ENCODE data around the gene SNAP25. TPM values are rescaled to one million over a fixed set of nuclear protein-coding genes. Genes with fewer than 3 reads are reported as not detected.
A peak's percentile ranks its signal among the peaks of the same experiment; 100 is the strongest.

The SNAP25 gene
- total RNA-seq, 1 donor from 2014 or later = 0.43 TPM

DNA sequence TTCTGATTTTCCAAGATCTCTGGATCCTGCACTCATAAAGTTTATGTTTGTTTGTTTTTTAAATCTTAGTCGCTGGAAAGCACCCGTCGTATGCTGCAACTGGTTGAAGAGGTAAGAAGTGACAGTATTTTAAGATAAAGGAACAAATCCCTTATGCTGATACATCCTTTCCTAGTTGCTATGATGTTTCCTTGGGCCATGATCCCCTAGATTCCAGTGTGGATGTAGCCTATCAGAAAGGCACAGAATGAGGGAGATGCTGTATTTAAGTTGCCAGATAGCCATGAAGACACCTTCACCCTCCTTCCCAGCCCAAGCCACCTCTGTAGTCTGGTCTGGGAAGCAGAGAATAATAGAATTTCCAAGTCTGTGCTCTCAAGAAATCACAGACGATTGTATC lies 59.0 kb downstream of the SNAP25 start:
- intact Hi-C loops (cut with DNase I) = no loop called here
- no peak overlapping the region for H3K27ac ChIP-seq
- DNase-seq (ENCODE audit: low spot score in 2 of 2) = no peak
- no peak overlapping the region for H3K4me3 ChIP-seq
- H3K4me1 ChIP-seq = peaks cover 6 to 11% of the 10 kb centered on the region in 2 donors
- no peaks in the 10 kb centered on the region for H3K27me3 ChIP-seq
- no peaks in the 10 kb centered on the region for H3K9me3 ChIP-seq
- H3K36me3 ChIP-seq = no peaks in the 10 kb centered on the region
- TF ChIP-seq, protein P1, sequence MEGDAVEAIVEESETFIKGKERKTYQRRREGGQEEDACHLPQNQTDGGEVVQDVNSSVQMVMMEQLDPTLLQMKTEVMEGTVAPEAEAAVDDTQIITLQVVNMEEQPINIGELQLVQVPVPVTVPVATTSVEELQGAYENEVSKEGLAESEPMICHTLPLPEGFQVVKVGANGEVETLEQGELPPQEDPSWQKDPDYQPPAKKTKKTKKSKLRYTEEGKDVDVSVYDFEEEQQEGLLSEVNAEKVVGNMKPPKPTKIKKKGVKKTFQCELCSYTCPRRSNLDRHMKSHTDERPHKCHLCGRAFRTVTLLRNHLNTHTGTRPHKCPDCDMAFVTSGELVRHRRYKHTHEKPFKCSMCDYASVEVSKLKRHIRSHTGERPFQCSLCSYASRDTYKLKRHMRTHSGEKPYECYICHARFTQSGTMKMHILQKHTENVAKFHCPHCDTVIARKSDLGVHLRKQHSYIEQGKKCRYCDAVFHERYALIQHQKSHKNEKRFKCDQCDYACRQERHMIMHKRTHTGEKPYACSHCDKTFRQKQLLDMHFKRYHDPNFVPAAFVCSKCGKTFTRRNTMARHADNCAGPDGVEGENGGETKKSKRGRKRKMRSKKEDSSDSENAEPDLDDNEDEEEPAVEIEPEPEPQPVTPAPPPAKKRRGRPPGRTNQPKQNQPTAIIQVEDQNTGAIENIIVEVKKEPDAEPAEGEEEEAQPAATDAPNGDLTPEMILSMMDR (IDR thresholded peaks at IDR 0.05) = no peak

DNA sequence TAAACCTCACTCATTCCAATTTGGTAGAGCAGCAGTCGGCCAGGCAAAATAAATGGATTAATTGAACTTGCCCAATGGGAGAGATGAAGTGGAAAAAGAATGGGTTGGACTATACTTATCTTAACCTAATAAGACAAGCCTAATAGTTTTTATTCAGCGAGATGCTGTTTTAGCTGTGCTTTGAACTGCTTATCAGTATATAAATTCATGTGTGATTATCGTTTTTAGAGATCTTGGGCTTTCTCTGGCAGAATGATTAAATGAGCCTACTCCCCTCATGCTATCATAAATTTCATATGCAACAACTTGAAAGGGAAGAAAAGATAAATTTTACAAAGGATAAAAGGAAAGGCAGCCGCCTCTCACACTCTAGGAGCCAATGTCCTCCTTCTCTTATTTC lies 59.8 kb downstream of the SNAP25 start:
- H3K4me1 ChIP-seq = peaks cover 6 to 15% of the 10 kb centered on the region in 2 donors
- TF ChIP-seq, protein P1 (IDR thresholded peaks at IDR 0.05) = no peak
- no peak overlapping the region for H3K27ac ChIP-seq

DNA sequence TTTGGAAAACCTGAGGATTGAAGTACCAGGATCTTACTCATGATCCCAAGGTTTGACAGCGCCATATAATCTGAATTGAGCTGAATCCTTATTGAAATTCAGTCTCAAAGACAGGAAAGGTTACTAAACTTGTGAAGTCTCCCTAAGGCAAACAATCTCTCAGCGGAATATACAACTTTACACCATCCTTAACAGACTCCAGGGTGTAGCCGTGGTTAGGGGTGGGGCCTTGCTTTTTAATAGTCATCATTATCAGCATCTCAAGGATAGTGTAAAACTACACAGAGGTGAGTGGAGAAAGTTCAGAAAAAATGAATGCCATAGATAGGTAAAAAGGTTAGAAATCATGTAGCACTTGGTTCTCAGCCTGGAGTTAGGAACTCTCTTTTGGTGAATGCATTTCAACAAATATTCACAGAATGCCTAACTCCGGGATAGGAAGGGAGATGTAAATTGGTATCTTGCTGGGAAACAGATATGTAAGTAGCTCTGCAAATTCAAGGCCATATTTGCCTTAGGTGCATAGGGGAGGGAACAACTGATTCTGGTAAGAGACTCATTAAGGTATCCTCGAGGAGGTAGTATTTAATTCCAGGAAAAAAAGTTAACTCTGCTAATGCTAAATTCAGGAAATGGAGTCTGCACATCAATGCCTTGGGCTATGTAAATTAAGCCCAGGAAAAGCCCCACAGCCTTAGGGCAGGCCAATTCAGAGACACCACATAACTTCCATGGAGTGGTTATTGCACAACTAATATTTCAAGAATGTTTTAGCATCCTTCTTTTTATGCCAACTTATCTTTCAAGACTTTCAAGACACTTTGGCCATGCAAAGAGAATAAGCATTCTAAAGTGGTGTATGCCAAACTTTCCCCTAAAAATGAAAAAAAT lies 61.6 kb downstream of the SNAP25 start:
- Histone ChIP-seq H3K27ac (peak overlapping the region; percentile 44 to 54), H3K4me3 (peak overlapping the region; percentile 7 to 32), H3K27me3 (no peaks in the 10 kb centered on the region), H3K9me3 (no peaks in the 10 kb centered on the region), H3K36me3 (no peaks in the 10 kb centered on the region), H3K4me1 (peaks cover 6 to 15% of the 10 kb centered on the region in 2 donors)
- DNase-seq (ENCODE audit: low spot score in 2 of 2) = no peak
- intact Hi-C loops (cut with DNase I) = no loop called here
- TF ChIP-seq, protein P1 (IDR thresholded peaks at IDR 0.05) = no peak

More for the DNA sequence above, 59.8 kb downstream of the SNAP25 start:
- Histone ChIP-seq H3K36me3 (no peaks in the 10 kb centered on the region), H3K9me3 (no peaks in the 10 kb centered on the region), H3K4me3 (no peak overlapping the region), H3K27me3 (no peaks in the 10 kb centered on the region)
- intact Hi-C loops (cut with DNase I) = no loop called here
- no peak for DNase-seq (ENCODE audit: low spot score in 2 of 2)

DNA sequence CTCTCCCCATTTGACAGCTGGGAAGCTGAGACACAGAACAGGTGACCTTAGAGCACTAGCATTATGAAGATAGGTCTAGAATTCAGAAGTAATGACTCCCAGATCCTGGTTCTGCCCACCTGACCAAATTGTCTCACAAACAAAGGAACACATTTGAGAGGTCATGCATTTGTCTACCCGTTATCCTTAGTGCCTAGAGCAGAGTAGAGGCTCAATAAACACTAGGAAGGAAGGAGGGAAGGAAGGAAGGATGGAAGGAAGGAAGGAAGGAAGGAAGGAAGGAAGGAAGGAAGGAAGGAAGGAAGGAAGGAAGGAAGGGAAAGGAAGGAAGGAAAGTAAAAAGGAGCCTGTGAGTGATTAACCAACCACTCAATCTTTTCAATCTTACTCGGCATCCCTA lies 63.3 kb downstream of the SNAP25 start:
- intact Hi-C loops (cut with DNase I) = no loop called here
- no peak for DNase-seq (ENCODE audit: low spot score in 2 of 2)
- TF ChIP-seq, protein P1 (IDR thresholded peaks at IDR 0.05) = no peak
- Histone ChIP-seq H3K9me3 (no peaks in the 10 kb centered on the region), H3K4me1 (peaks cover 6 to 15% of the 10 kb centered on the region in 2 donors), H3K27me3 (no peaks in the 10 kb centered on the region), H3K36me3 (no peaks in the 10 kb centered on the region), H3K27ac (peak overlapping the region in 1 of 2 donors; percentile 44), H3K4me3 (no peak overlapping the region)

DNA sequence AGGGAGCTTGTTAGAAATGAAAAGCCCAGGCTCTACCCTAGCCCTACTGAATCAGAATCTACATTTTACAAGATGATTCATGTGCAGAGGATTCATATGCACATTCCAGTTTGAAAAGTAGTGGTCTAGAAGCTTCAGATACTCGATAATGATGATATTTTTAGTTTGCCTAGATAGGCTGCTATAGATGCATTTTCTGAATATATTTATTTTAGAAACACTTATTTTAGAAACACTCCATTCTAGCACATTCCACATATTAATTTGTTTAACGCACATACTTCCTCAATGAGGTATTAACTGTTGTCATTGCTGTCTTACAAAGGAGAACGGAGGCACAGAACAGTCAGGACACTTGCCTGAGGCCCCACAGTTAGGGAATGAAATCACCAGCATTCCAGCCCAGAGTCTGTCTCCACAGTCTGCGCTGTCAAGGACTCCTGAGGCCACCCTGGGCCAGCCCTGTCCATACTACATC lies 64.4 kb downstream of the SNAP25 start:
- peaks cover 6 to 15% of the 10 kb centered on the region in 2 donors for H3K4me1 ChIP-seq
- DNase-seq (ENCODE audit: low spot score in 2 of 2) = no peak
- no peak overlapping the region for H3K4me3 ChIP-seq
- H3K27ac ChIP-seq = peak overlapping the region in 1 of 2 donors; percentile 25
- no peaks in the 10 kb centered on the region for H3K36me3 ChIP-seq
- intact Hi-C loops (cut with DNase I) = no loop called here
- TF ChIP-seq, protein P1 (IDR thresholded peaks at IDR 0.05) = no peak
- no peaks in the 10 kb centered on the region for H3K27me3 ChIP-seq
- H3K9me3 ChIP-seq = no peaks in the 10 kb centered on the region
